Effector memory CD8-positive, alpha-beta T cell (primary cell): ENCODE data around the gene SLC12A4.
"Not testable (repeated sequence)": the region's sequence is repeated elsewhere in the genome, so short reads cannot be mapped to it uniquely, and the experiment has no call there.

Experiments
- ATAC-seq: fragments of 150-1000 bp; cut with Tn5 transposase; replicated peaks from 2 replicates; pipeline ENCODE4 v1.10.0; 2021; ENCODE audit warnings: mild to moderate bottlenecking, moderate library complexity
- DNase-seq, 3 experiments: peaks; one replicate each; pipeline ENCODE4 v3.0.0; 2021
- H3K27ac Mint-ChIP-seq, 2 donors: one replicate each; pipeline ENCODE4 v1.8.0; 2022; ENCODE audit warnings: mild to moderate bottlenecking in 2 of 2, mixed read lengths in 2 of 2, moderate library complexity in 2 of 2
- H3K27me3 Mint-ChIP-seq, 2 donors: one replicate each; pipeline ENCODE4 v1.8.0; 2022; ENCODE audit warnings: mixed read lengths in 2 of 2
- H3K36me3 Mint-ChIP-seq: one replicate; pipeline ENCODE4 v1.8.0; 2022; ENCODE audit warnings: mild to moderate bottlenecking, moderate library complexity, mixed read lengths; ENCODE audit not compliant: insufficient read depth
- H3K4me1 Mint-ChIP-seq, 2 donors: one replicate each; pipeline ENCODE4 v1.8.0; 2022; ENCODE audit warnings: low read depth in 2 of 2, mixed read lengths in 2 of 2
- H3K4me3 Mint-ChIP-seq, 2 donors: one replicate each; pipeline ENCODE4 v1.8.0; 2022; ENCODE audit warnings: mild to moderate bottlenecking in 2 of 2, mixed read lengths in 2 of 2, moderate library complexity in 2 of 2
- H3K9me3 Mint-ChIP-seq, 2 donors: one replicate each; pipeline ENCODE4 v1.8.0; 2022; ENCODE audit warnings: mixed read lengths in 2 of 2

The SLC12A4 gene

GRCh38 chr16:67939507-67940445 is 28.7 kb downstream of the SLC12A4 start:
- Mint-ChIP-seq H3K4me1 (peaks cover 36 to 40% of the 10 kb centered on the region in 2 donors), H3K27me3 (no peaks in the 10 kb centered on the region), H3K9me3 (no peaks in the 10 kb centered on the region), H3K27ac (peak overlapping the region; percentile 62 to 87), H3K4me3 (peak overlapping the region in 1 of 2 donors; percentile 57), H3K36me3 (peaks cover 21% of the 10 kb centered on the region)
- ATAC-seq (no peak), DNase-seq (peak in 1 of 3 experiments; percentile 10)

DNA sequence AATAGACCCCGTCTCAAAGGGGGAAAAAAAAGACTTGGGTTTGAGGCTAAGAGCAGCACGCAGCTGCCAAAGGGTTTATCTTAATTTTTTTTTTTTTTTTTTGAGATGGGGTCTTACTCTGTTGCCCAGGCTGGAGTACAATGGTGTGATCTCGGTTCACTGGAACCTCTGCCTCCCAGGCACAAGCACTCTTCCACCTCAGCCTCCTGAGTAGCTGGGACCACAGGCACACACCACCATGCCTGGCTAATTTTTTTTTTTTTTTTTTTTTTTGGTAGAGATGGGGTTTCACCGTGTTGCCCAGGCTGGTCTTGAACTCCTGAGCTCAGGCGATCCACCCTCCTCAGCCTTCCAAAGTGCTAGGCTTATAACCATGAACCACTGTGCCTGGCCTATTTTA is 30.7 kb downstream of the SLC12A4 start:
- Mint-ChIP-seq H3K27ac (peak overlapping the region; percentile 92 to 98), H3K4me3 (peak overlapping the region; percentile 19 to 100), H3K36me3 (peaks cover 42% of the 10 kb centered on the region), H3K4me1 (peaks cover 40 to 42% of the 10 kb centered on the region in 2 donors)
- H3K27me3 Mint-ChIP-seq, DNase-seq, H3K9me3 Mint-ChIP-seq, ATAC-seq: not testable (repeated sequence)

DNA sequence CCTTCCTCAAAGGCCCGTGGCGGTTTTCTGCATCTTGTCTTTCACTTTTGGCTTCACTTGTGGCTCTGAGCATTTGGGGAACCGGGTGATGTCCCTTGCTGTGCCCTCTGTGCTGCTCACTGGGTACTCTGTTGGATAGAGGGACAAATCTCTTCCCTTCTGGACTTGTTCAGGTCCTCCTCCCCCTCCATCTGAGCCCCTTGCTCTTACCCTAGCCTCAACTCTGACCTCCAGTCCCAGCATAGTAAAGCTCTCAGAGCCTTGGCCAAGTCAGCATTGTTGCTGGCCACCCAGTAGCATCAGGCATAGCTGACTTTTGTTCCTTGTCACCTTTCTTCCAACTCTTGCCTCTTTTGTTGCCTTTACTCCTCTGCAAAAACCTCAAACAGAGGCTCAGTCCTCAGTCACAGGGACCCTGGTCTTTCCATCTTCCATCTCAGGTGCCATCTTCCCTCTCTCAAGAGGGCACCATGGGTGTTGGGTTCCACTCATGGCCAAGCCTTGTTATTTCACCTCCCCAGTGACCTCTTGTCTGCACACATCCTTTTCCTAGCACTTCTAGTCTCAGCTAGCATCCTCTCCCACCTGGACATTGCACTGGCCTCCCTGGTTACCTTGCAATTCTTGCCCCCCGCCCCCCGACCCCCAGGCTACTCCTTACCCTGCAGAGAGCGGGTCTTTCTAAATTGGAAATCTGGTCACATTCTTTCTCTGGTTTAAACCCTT is 31.4 kb downstream of the SLC12A4 start:
- Mint-ChIP-seq H3K4me3 (peak overlapping the region; percentile 100), H3K36me3 (peaks cover 46% of the 10 kb centered on the region), H3K27me3 (no peaks in the 10 kb centered on the region), H3K9me3 (no peaks in the 10 kb centered on the region), H3K4me1 (peaks cover 37 to 39% of the 10 kb centered on the region in 2 donors), H3K27ac (peak overlapping the region; percentile 92 to 98)
- ATAC-seq (peak; percentile 53), DNase-seq (peak; percentile 67 to 74 (median 72))

- no peaks in the 10 kb centered on the region for H3K9me3 Mint-ChIP-seq
- peak; percentile 1 for ATAC-seq
- H3K27ac Mint-ChIP-seq = peak within 1 kb of the TSS; percentile 92 to 98
- peaks cover 30 to 33% of the 10 kb centered on the region in 2 donors for H3K4me1 Mint-ChIP-seq
- no peaks in the 10 kb centered on the region for H3K27me3 Mint-ChIP-seq
- peaks cover 46% of the 10 kb centered on the region for H3K36me3 Mint-ChIP-seq
- H3K4me3 Mint-ChIP-seq = peak within 1 kb of the TSS; percentile 100
- DNase-seq = peak in 2 of 3 experiments; percentile 13 to 14
Observed at GRCh38 chr16:67936124-67936879, 32.1 kb downstream of the SLC12A4 start, which contains the start of gene PSMB10. PSMB10 (minus strand) TSS chr16:67936850; CDS start chr16:67936749, 101 bp downstream.

DNA sequence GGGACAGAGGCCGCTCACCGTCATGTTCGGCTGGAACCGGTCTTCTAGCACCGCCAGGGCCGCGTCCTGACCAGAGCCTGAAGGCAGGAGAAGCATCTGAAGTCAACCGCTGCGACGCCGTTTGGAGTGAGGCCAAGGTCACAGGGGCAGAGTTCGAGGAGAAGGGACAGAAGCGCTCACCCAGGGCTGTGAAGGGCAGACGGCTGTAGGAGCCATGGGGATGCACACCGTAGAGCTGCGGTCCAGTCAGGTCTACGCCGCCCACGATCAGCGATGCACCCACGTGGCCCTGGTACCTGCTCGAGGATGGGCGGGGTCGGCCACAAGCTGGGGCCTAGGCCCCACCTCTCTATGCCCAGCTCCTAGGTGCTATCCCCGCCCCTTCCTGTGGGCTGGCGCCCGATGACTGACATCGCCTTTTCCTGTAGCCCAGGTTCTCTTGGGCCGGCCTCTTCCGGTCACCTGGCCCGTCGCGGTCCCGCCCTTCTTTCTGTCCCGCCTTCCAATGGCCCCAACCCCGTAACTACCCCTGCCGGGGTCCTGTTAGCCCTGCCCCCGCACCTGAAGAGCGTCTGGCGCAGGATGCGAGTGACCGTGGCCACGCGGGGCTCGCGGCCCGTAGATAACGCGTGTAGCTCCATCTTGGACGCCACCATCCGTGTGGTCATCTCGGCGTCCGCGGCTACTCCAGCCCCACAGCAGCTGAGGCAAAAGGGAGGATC is 32.9 kb downstream of the SLC12A4 start:
- Mint-ChIP-seq H3K4me1 (peaks cover 30 to 33% of the 10 kb centered on the region in 2 donors), H3K27ac (peak overlapping the region; percentile 92 to 98)
- ATAC-seq = peak; percentile 92

DNA sequence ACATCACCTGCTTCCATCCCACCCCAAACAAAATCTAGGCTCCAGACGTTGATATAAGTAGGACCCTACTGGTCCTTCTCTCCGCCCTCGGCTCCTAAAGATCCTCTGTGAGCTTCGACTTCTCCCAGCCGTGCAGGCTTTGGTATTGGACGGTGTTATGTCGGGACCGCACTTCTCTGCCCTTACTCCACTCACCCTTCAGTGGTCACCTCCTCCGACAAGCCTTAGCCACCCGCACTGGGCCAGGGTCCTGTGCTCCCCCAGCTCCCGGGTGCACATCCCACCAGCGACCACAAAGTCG is 33.4 kb downstream of the SLC12A4 start:
- H3K27me3 Mint-ChIP-seq = no peaks in the 10 kb centered on the region
- peaks cover 27 to 30% of the 10 kb centered on the region in 2 donors for H3K4me1 Mint-ChIP-seq
- peak overlapping the region; percentile 92 to 98 for H3K27ac Mint-ChIP-seq
- peaks cover 53% of the 10 kb centered on the region for H3K36me3 Mint-ChIP-seq
- no peaks in the 10 kb centered on the region for H3K9me3 Mint-ChIP-seq
- ATAC-seq (no peak), DNase-seq (no peak)
- H3K4me3 Mint-ChIP-seq = peak overlapping the region; percentile 100

More for the DNA sequence above, 32.9 kb downstream of the SLC12A4 start:
- H3K4me3 Mint-ChIP-seq = peak overlapping the region; percentile 100
- peaks cover 51% of the 10 kb centered on the region for H3K36me3 Mint-ChIP-seq
- H3K9me3 Mint-ChIP-seq = no peaks in the 10 kb centered on the region
- H3K27me3 Mint-ChIP-seq = no peaks in the 10 kb centered on the region
- peak; percentile 90 to 92 (median 92) for DNase-seq

- peak overlapping the region; percentile 100 for H3K4me3 Mint-ChIP-seq
- no peak for ATAC-seq
- H3K27ac Mint-ChIP-seq = peak overlapping the region; percentile 92 to 98
- H3K4me1 Mint-ChIP-seq = peaks cover 21 to 24% of the 10 kb centered on the region in 2 donors
- no peaks in the 10 kb centered on the region for H3K27me3 Mint-ChIP-seq
- H3K9me3 Mint-ChIP-seq = no peaks in the 10 kb centered on the region
- no peak for DNase-seq
- peaks cover 53% of the 10 kb centered on the region for H3K36me3 Mint-ChIP-seq
Observed at GRCh38 chr16:67934306-67935100, 33.9 kb downstream of the SLC12A4 start.

DNA sequence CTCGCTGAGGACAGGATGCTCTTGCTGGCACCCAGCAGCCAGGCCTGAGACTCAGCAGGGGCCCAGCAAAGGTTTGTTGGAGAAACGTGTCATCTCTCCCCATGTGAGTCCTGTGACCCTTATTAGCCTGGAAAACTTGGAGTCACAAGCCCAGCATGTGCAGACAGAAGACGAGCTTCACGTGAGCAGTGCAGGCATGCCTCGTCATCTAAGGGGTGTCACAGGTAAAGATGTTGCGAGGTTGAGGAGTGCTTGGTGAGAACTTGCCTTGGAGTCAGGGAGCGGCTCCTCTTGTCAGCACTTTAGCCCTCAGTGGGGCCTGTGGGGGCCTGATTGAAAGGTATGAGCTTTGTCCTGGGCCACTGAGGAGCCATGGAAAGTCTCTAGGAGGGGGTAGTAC is 34.6 kb downstream of the SLC12A4 start:
- Mint-ChIP-seq H3K27ac (peak overlapping the region in 1 of 2 donors; percentile 98), H3K4me3 (peak overlapping the region; percentile 10 to 49), H3K36me3 (peaks cover 53% of the 10 kb centered on the region)

GRCh38 chr16:67932462-67932840 is 36.0 kb downstream of the SLC12A4 start:
- Mint-ChIP-seq H3K4me3 (no peak overlapping the region), H3K9me3 (no peaks in the 10 kb centered on the region), H3K27me3 (no peaks in the 10 kb centered on the region), H3K27ac (peak overlapping the region in 1 of 2 donors; percentile 25), H3K36me3 (peaks cover 63% of the 10 kb centered on the region), H3K4me1 (peaks cover 25 to 30% of the 10 kb centered on the region in 2 donors)
- ATAC-seq = no peak
- DNase-seq = no peak

More for the DNA sequence above, 34.6 kb downstream of the SLC12A4 start:
- no peak for DNase-seq
- Mint-ChIP-seq H3K9me3 (no peaks in the 10 kb centered on the region), H3K27me3 (no peaks in the 10 kb centered on the region), H3K4me1 (peaks cover 21 to 24% of the 10 kb centered on the region in 2 donors)
- no peak for ATAC-seq

DNA sequence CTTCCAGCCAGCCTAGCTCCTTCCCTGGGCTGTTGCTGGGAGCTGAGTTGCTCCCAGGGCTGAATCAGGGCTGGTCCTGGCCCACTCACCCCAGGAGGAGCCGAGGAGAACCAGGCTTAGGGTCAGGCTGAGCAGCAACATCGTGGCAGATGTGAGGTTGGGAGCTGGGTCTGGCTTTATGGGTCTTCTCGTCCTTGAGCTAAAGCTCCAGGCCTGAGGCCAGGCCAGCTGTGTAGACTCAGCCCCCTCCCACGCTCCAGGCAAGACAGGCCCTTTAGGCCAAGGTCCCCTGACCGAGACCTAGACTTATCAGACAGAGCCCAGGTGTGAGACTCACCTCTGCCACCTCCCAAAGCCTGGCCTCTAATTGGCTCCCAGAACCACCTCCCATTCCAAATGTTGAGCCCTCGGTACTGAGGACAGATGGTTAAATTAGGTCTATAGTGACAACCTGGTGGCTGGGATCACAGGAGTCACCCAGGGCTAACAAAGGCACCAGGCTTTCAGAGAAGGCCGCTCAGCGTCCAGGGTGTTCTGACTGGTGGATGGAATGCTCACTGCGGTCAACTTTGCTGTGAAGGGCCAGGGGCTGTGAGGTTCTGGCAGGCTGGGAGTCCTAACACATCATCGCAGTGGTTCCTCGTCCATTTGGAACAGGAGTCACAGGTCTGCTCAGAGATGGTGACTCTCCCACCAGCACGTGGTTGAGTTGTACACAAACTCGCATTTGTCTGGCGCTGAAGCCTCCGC is 36.5 kb downstream of the SLC12A4 start, which contains the start of gene CTRL:
CTRL (minus strand) TSS at position 151 of the 750 bp plus-strand sequence; CDS start at position 141, 10 bp downstream.
- Mint-ChIP-seq H3K27ac (peak within 1 kb of the TSS; percentile 25 to 77), H3K4me1 (peaks cover 19 to 25% of the 10 kb centered on the region in 2 donors), H3K27me3 (no peaks in the 10 kb centered on the region), H3K36me3 (peaks cover 63% of the 10 kb centered on the region), H3K4me3 (no peak within 1 kb of the TSS), H3K9me3 (no peaks in the 10 kb centered on the region)
- DNase-seq = no peak
- no peak for ATAC-seq

DNA sequence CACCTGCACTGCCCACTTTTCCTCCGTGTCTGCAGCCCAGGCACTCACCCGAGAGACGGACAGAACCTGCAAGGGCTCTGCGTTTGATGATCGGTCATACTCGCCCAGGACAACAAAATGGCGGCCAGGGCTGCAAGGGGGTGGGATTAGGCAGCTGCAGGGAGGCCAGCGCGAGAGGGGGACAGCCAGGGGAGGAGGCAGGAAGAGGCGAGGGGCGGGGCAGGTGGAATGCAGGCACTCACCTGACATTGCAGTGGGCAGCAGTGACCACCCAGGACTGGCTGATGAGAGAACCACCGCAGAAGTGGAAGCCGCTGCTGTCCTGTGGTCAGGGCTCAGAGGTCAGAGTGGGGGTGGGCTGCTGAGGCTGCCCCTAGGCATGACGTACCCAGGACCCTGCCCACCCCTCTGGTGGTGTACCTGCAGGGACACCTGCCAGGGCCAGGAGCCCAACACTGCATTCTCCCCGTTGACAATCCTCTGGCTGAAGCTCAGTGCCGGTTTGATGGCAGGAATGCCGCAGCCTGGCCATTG is 37.7 kb downstream of the SLC12A4 start:
- ATAC-seq (no peak), DNase-seq (no peak)
- H3K27ac Mint-ChIP-seq = peak overlapping the region in 1 of 2 donors; percentile 77
- H3K27me3 Mint-ChIP-seq = no peaks in the 10 kb centered on the region
- no peak overlapping the region for H3K4me3 Mint-ChIP-seq
- peaks cover 57% of the 10 kb centered on the region for H3K36me3 Mint-ChIP-seq
- H3K4me1 Mint-ChIP-seq = peaks cover 15 to 21% of the 10 kb centered on the region in 2 donors
- H3K9me3 Mint-ChIP-seq = no peaks in the 10 kb centered on the region
